GM13976 (cell line): ENCODE data around the gene F5.

ENCODE experiments used
- DNase-seq: peaks from one replicate; pipeline ENCODE4 v3.0.0; 2012; ENCODE audit warnings: low spot score
- CTCF ChIP-seq: IDR thresholded peaks from 2 replicates; pipeline ENCODE4 v1.5.1; 2012; ENCODE audit warnings: borderline replicate concordance, mild to moderate bottlenecking; ENCODE audit not compliant: insufficient read depth; ENCODE audit errors: extremely low read depth, missing control alignments, control extremely low read depth
- in situ Hi-C: fragments of 300-500 bp; cut with MboI; formaldehyde crosslinking; loops from one replicate; pipeline ENCODE4 v1.12.0; 2022; ENCODE audit warnings: low sequenced_read_pairs, mixed read lengths, inconsistent platforms; ENCODE audit not compliant: unreplicated experiment

F5 gene

GRCh38 chr1:169497317-169497716 is 89.0 kb downstream of the F5 start:
- no peak for TF ChIP-seq CTCF
- DNase-seq: no peak
- in situ Hi-C loops: no loop called here

GRCh38 chr1:169495916-169496315 is 90.4 kb downstream of the F5 start:
- TF ChIP-seq CTCF: no peak
- in situ Hi-C loops: no loop called here
- DNase-seq: no peak

- no peak for DNase-seq
- TF ChIP-seq CTCF: no peak
- in situ Hi-C loops: no loop called here
Observed at GRCh38 chr1:169495046-169495775, 91.1 kb downstream of the F5 start.

- no peak for DNase-seq
- in situ Hi-C loops: no loop called here
- no peak for TF ChIP-seq CTCF
Observed at GRCh38 chr1:169494343-169494742, 91.9 kb downstream of the F5 start.

GRCh38 chr1:169493251-169493650 is 93.0 kb downstream of the F5 start:
- TF ChIP-seq CTCF: no peak
- in situ Hi-C loops: no loop called here
- no peak for DNase-seq

- no peak for TF ChIP-seq CTCF
- no peak for DNase-seq
- in situ Hi-C loops: no loop called here
Observed at GRCh38 chr1:169491845-169492281, 94.4 kb downstream of the F5 start.
